Stomach (tissue), 9 donors: ENCODE results near the gene SCN7A. TPM values are rescaled to one million over a fixed set of nuclear protein-coding genes. Genes with fewer than 3 reads are reported as not detected.

Experiments
- DNase-seq, 2 donors: peaks; one replicate each; pipeline versions ENCODE4 v3.0.0 to v3.0.0-alpha.2; 2013 to 2019
- H3K27ac ChIP-seq, 5 donors: fragments of 200-600 bp in 4 of 5; sonication (generic) in 4 of 5; one replicate each; pipeline ENCODE4 v1.5.1; 2013 to 2019; ENCODE audit warnings: mild to moderate bottlenecking in 1 of 5, moderate library complexity in 1 of 5
- H3K27me3 ChIP-seq, 3 donors: fragments of 200-600 bp; sonication (generic); one replicate each; pipeline ENCODE4 v1.5.1; 2017 to 2019; ENCODE audit warnings: mixed run types in 1 of 3
- H3K36me3 ChIP-seq, 4 donors: fragments of 200-600 bp; sonication (generic); 1 replicate in 3 of 4; 2 replicates in 1 of 4; pipeline ENCODE4 v1.5.1; 2016 to 2019
- H3K4me1 ChIP-seq, 4 donors: fragments of 200-600 bp; sonication (generic); one replicate each; pipeline ENCODE4 v1.5.1; 2016 to 2019
- H3K4me3 ChIP-seq, 4 donors: fragments of 200-600 bp; sonication (generic) in 3 of 4; one replicate each; pipeline ENCODE4 v1.5.1; 2016 to 2019; ENCODE audit warnings: mild to moderate bottlenecking in 1 of 4
- H3K9me3 ChIP-seq, 4 donors: fragments of 200-600 bp; sonication (generic); one replicate each; pipeline ENCODE4 v1.5.1; 2016 to 2019
- EP300 ChIP-seq: sonication (generic); formaldehyde crosslinking; IDR thresholded peaks from one replicate; pipeline ENCODE4 v1.6.1; 2017; ENCODE audit warnings: antibody characterized with exemption
- POLR2A ChIP-seq, 4 donors: fragments of 450-650 bp; IDR thresholded peaks; one replicate each; pipeline ENCODE4 v1.6.1; 2016; ENCODE audit warnings: antibody characterized with exemption in 4 of 4, control low read depth in 2 of 4, mild to moderate bottlenecking in 1 of 4, moderate library complexity in 1 of 4
- POLR2AphosphoS5 ChIP-seq, 3 donors: sonication (generic); formaldehyde crosslinking; IDR thresholded peaks; one replicate each; pipeline ENCODE4 v1.6.1; 2016; ENCODE audit warnings: antibody characterized with exemption in 3 of 3
- WGBS, 5 donors: extraction: QIAGEN DNeasy Blood & Tissue Kit in 3 of 5; methylation state at CpG; one replicate each; pipeline versions ENCODE4 v1.1.5 to v1.1.7; 2013 to 2018; 5-methylcytosine and 5-hydroxymethylcytosine counted together
- intact Hi-C: fragments of 100-400 bp; cut with DNase I; formaldehyde crosslinking; loops from one replicate; pipeline ENCODE4 v1.15.1; 2023; ENCODE audit warnings: low total_unique reads
- polyA plus RNA-seq, 3 donors: library from polyadenylated mRNA; stranded (reverse); fragments of 200-250 nt; gene quantifications; one replicate each; pipeline ENCODE4 v1.2.3, GENCODE V29; 2013
- total RNA-seq, 5 donors: library from RNA; depleted of rRNA; stranded (reverse); fragments of >200 nt; gene quantifications; one replicate each; pipeline versions ENCODE4 v1.1.0 to v1.2.3, GENCODE V29; 2014 to 2016
- TF ChIP-seq, protein P1 (sequence below), 7 experiments: fragments of 450-650 bp in 4 of 7; fragments of 200-600 bp in 3 of 7; sonication (generic) in 3 of 7; IDR thresholded peaks; one replicate each; pipeline ENCODE4 v1.5.1; 2016 to 2019; ENCODE audit warnings: antibody characterized with exemption in 7 of 7, control low read depth in 2 of 7, mild to moderate bottlenecking in 1 of 7
- donor health status: healthy with polysubstance abuse.
- donor health status: Bipolar disorder and iron deficiency.
- donor health status: healthy.

SCN7A gene
- total and polyA plus RNA-seq, 8 donors: 0.19 to 148 (median 10.9) TPM

DNA sequence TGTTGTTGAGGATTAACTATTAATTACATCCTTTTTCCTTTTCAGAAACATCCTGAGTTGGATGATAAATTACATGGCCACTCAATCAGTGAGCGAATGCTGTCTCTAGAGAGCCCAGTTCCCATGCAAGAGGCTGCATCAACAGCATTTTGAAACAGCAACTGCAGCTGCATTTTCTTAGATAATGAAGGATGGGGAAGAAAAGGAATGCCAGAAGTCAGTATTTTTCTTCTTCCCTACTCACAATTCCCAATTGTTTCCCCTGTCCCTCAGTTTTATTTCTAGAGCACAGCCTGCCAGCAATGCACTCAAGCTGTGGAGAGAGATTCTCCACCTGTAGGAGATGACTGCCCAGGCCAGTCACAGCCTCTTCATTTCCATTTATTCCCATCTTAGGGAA is 6.9 kb downstream of the SCN7A start:
- Histone ChIP-seq H3K4me1 (no peaks in the 10 kb centered on the region), H3K36me3 (no peaks in the 10 kb centered on the region), H3K27me3 (no peaks in the 10 kb centered on the region), H3K9me3 (no peaks in the 10 kb centered on the region), H3K27ac (no peak overlapping the region), H3K4me3 (no peak overlapping the region)
- peak in 1 of 2 donors; percentile 13 for DNase-seq
- 36 to 71% (median 64%) methylated on average over 1 of the region's 1 CpG for WGBS, 5 donors
- intact Hi-C loops: no loop called here
- TF ChIP-seq, protein P1, sequence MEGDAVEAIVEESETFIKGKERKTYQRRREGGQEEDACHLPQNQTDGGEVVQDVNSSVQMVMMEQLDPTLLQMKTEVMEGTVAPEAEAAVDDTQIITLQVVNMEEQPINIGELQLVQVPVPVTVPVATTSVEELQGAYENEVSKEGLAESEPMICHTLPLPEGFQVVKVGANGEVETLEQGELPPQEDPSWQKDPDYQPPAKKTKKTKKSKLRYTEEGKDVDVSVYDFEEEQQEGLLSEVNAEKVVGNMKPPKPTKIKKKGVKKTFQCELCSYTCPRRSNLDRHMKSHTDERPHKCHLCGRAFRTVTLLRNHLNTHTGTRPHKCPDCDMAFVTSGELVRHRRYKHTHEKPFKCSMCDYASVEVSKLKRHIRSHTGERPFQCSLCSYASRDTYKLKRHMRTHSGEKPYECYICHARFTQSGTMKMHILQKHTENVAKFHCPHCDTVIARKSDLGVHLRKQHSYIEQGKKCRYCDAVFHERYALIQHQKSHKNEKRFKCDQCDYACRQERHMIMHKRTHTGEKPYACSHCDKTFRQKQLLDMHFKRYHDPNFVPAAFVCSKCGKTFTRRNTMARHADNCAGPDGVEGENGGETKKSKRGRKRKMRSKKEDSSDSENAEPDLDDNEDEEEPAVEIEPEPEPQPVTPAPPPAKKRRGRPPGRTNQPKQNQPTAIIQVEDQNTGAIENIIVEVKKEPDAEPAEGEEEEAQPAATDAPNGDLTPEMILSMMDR (IDR thresholded peaks at IDR 0.05): no peak
- TF ChIP-seq POLR2A (IDR thresholded peaks at IDR 0.05) (no peak), POLR2AphosphoS5 (IDR thresholded peaks at IDR 0.05) (no peak), EP300 (no peak)

DNA sequence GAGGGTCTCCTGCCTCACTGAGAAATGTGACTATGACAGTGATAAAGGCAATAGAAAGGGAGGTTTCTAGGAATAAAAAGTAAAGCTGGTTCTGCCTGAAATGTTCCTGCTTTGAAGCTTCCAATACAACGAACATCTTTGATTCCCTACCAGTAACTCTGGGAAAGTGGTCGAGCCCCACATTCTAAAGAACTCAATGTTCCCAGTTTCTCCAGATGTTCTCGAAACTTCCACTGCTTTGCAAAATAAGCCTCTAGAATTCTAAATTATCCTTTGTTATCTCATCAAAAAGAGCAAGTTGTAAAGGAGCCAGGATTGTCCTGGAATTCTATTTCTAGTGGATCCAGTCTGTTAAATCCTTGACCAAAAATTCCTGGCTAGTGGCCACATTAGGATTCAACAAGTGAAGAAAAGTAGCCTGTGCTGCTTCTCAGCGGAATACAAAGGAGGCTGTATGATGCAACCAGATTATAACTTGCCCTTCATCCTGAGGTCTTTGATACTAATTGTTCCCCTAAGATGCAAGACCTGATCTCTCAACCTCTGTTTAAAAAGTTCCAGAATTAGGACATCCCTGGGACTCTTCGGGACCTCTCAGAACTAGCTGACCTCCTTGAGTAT is 8.4 kb downstream of the SCN7A start:
- Histone ChIP-seq H3K4me1 (no peaks in the 10 kb centered on the region), H3K36me3 (no peaks in the 10 kb centered on the region), H3K4me3 (no peak overlapping the region), H3K27me3 (no peaks in the 10 kb centered on the region), H3K9me3 (no peaks in the 10 kb centered on the region), H3K27ac (peak overlapping the region in 1 of 5 donors; percentile 50)
- intact Hi-C loops: no loop called here
- peak in 1 of 2 donors; percentile 22 for DNase-seq
- no peak for TF ChIP-seq POLR2A (IDR thresholded peaks at IDR 0.05)
- no peak for TF ChIP-seq EP300
- TF ChIP-seq, protein P1 (IDR thresholded peaks at IDR 0.05): no peak
- TF ChIP-seq POLR2AphosphoS5 (IDR thresholded peaks at IDR 0.05): no peak
- 61 to 69% (median 65%) methylated on average over 5 of the region's 5 CpGs for WGBS, 5 donors

DNA sequence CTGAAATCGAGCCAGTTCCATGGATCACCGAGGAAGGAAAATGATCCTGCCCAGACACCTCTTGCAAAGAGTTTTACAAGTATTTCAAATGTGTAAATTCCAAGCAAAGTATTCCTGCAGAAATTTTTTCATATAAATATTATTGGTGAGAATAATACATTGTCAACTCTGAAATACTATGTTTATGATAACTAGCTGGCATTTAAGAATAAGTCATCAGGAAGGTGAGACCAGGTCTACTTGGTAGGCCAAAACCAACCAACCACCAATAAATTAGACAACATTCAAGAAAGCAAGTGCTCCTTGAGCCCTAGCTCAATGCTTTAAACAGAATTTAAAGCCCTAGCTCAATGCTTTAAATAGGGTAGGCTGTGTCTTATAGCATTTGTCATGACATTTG is 21.7 kb downstream of the SCN7A start:
- no peaks in the 10 kb centered on the region for H3K9me3 ChIP-seq
- 77 to 92% (median 87%) methylated on average over 2 of the region's 2 CpGs for WGBS, 5 donors
- H3K4me3 ChIP-seq: no peak overlapping the region
- no peaks in the 10 kb centered on the region for H3K4me1 ChIP-seq
- TF ChIP-seq, protein P1 (IDR thresholded peaks at IDR 0.05): no peak
- TF ChIP-seq EP300: no peak
- TF ChIP-seq POLR2A (IDR thresholded peaks at IDR 0.05): no peak
- TF ChIP-seq POLR2AphosphoS5 (IDR thresholded peaks at IDR 0.05): no peak
- intact Hi-C loops: no loop called here
- no peak for DNase-seq
- no peaks in the 10 kb centered on the region for H3K27me3 ChIP-seq
- H3K27ac ChIP-seq: no peak overlapping the region
- H3K36me3 ChIP-seq: no peaks in the 10 kb centered on the region

DNA sequence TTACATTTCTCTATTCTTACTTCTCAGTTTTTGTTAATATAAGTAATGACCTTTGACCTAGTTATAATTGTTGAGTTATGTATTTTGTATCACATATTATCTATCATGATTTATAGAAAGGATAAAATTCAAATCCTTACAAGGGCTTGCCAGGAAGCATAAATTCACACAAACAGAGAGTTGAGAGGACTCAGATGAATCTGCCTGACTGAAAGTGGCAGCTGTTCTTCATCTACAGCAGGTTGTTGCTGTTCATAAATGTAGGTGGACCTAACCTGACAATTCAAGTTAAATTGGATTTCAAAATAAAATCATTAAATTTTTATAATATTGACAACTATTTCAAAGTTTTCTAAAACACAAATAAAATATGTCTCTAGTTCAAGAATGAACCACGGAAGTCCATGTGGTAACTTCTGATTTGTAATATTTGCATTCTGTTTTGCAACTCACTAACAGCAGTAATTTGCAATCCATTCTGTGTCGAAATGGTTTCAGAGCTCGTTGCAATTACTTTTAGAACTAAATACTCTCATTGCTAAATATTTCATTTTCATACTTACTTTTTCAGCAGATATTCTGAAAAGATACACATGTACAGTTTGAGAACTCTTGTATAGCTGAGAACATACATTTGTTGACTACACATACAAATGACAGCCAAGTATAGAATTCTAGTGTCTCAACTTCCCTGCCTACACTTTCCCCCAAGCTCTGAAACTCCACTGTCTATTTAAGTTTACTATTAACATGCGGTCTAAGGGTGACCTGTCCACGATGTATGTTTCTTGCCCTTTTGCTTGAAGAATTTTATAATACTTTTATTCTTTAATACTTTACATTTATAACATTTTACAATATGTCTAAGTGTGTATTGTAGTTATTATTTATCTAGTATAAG is 25.7 kb downstream of the SCN7A start:
- Histone ChIP-seq H3K9me3 (no peaks in the 10 kb centered on the region), H3K27ac (no peak overlapping the region), H3K27me3 (no peaks in the 10 kb centered on the region), H3K4me1 (no peaks in the 10 kb centered on the region), H3K36me3 (no peaks in the 10 kb centered on the region), H3K4me3 (no peak overlapping the region)
- no peak for DNase-seq
- 71 to 80% (median 77%) methylated on average over 5 of the region's 5 CpGs for WGBS, 5 donors
- intact Hi-C loops: no loop called here
- no peak for TF ChIP-seq POLR2A (IDR thresholded peaks at IDR 0.05)
- TF ChIP-seq POLR2AphosphoS5 (IDR thresholded peaks at IDR 0.05): no peak
- TF ChIP-seq EP300: no peak
- TF ChIP-seq, protein P1 (IDR thresholded peaks at IDR 0.05): no peak
